ENCODE results near the gene PSTPIP2. TPM values are rescaled to one million over a fixed set of nuclear protein-coding genes. Genes with fewer than 3 reads are reported as not detected.
A peak's percentile ranks its signal among the peaks of the same experiment; 100 is the strongest.

PSTPIP2 gene
- 10 to 100 TPM in 2 of 6 experiments, 1 to 10 TPM in 4; 4.0 to 15.2 (median 8.6) TPM for total RNA-seq
- long read RNA-seq, partial matches to known transcripts, result 0 of 1 reads
- long read RNA-seq, other reads (novel, unspliced or antisense), result 0 of 1 reads

- peaks cover 0 to 28% (median 6%) of the 10 kb centered on the region in 4 donors for H3K4me1 ChIP-seq
- intact Hi-C loops (cut with DNase I), result no loop called here
- H3K36me3 ChIP-seq, result no peaks in the 10 kb centered on the region
- peak within 1 kb of the TSS; percentile 51 to 82 (median 59) for H3K27ac ChIP-seq
- no peaks in the 10 kb centered on the region for H3K27me3 ChIP-seq
- peak; percentile 73 for TF ChIP-seq POLR2A (IDR thresholded peaks at IDR 0.05)
- no peak for TF ChIP-seq CTCF (IDR thresholded peaks at IDR 0.05)
- 0% methylated on average over 1 of the region's 75 CpGs for WGBS (ENCODE audit: insufficient coverage, low coverage, low lambda C conversion rate, missing lambda C conversion rate)
- peak; percentile 59 to 73 (median 70) for ATAC-seq
- peak within 1 kb of the TSS; percentile 74 to 91 (median 83) for H3K4me3 ChIP-seq
- peak; percentile 79 to 87 (median 81) for DNase-seq
- H3K9me3 ChIP-seq, result no peaks in the 10 kb centered on the region
Observed at GRCh38 chr18:46071653-46072375, at the start of gene PSTPIP2. Gene PSTPIP2, minus strand, starts transcription at chr18:46072260. Its CDS starts 72 bp downstream, at chr18:46072188.

- DNase-seq (no peak), ATAC-seq (no peak)
- H3K27ac ChIP-seq, result no peak overlapping the region
- no peak overlapping the region for H3K4me3 ChIP-seq
- H3K36me3 ChIP-seq, result peaks cover 0 to 3% (median 0%) of the 10 kb centered on the region in 4 donors
- intact Hi-C loops (cut with DNase I), result no loop called here
- no peak for TF ChIP-seq POLR2A (IDR thresholded peaks at IDR 0.05)
- TF ChIP-seq CTCF (IDR thresholded peaks at IDR 0.05), result no peak
- 92% methylated on average over 1 of the region's 1 CpG for WGBS (ENCODE audit: insufficient coverage, low coverage, low lambda C conversion rate, missing lambda C conversion rate)
- H3K9me3 ChIP-seq, result no peaks in the 10 kb centered on the region
- no peaks in the 10 kb centered on the region for H3K4me1 ChIP-seq
- H3K27me3 ChIP-seq, result no peaks in the 10 kb centered on the region
Observed at GRCh38 chr18:46113751-46114150, 41.7 kb upstream of the PSTPIP2 start.

- no peak for ATAC-seq
- TF ChIP-seq CTCF (IDR thresholded peaks at IDR 0.05) (no peak), POLR2A (IDR thresholded peaks at IDR 0.05) (no peak)
- H3K36me3 ChIP-seq, result peaks cover 0 to 7% (median 0%) of the 10 kb centered on the region in 4 donors
- DNase-seq, result no peak
- WGBS (ENCODE audit: insufficient coverage, low coverage, low lambda C conversion rate, missing lambda C conversion rate), result 89% methylated on average over 3 of the region's 3 CpGs
- intact Hi-C loops (cut with DNase I), result no loop called here
- no peak overlapping the region for H3K4me3 ChIP-seq
- no peaks in the 10 kb centered on the region for H3K27me3 ChIP-seq
- no peaks in the 10 kb centered on the region for H3K9me3 ChIP-seq
- no peaks in the 10 kb centered on the region for H3K4me1 ChIP-seq
- no peak overlapping the region for H3K27ac ChIP-seq
Observed at GRCh38 chr18:46110406-46110805, 38.3 kb upstream of the PSTPIP2 start.

GRCh38 chr18:46109386-46109785 is 37.3 kb upstream of the PSTPIP2 start:
- 95% methylated on average over 5 of the region's 5 CpGs for WGBS (ENCODE audit: insufficient coverage, low coverage, low lambda C conversion rate, missing lambda C conversion rate)
- ATAC-seq (no peak), DNase-seq (no peak)
- Histone ChIP-seq H3K36me3 (peaks cover 0 to 3% (median 0%) of the 10 kb centered on the region in 4 donors), H3K4me1 (peaks cover 0 to 5% (median 2%) of the 10 kb centered on the region in 4 donors), H3K27ac (no peak overlapping the region), H3K27me3 (no peaks in the 10 kb centered on the region), H3K4me3 (no peak overlapping the region), H3K9me3 (no peaks in the 10 kb centered on the region)
- TF ChIP-seq CTCF (IDR thresholded peaks at IDR 0.05) (no peak), POLR2A (IDR thresholded peaks at IDR 0.05) (no peak)
- intact Hi-C loops (cut with DNase I), result no loop called here

Data from right lobe of liver (tissue), 6 donors.